OCI-LY3 (cell line): ENCODE results near the gene ATP4A.

Experiments used
- H2AFZ ChIP-seq: fragments of 200-600, 300-600 bp; shearing (Covaris generic); 2 replicates; pipeline ENCODE4 v1.6.0; 2014; ENCODE audit warnings: antibody characterized with exemption, low read depth, low read length
- H3K27ac ChIP-seq: fragments of 200-600, 300-600 bp; sonication (generic); 2 replicates; pipeline ENCODE4 v1.5.1; 2014; ENCODE audit warnings: mild to moderate bottlenecking, low read length, moderate library complexity, mixed read lengths
- H3K27me3 ChIP-seq: fragments of 200-600, 300-600 bp; sonication (generic); 2 replicates; pipeline ENCODE4 v1.6.1; 2014; ENCODE audit warnings: low read depth, low read length, mixed read lengths
- H3K36me3 ChIP-seq: fragments of 200-600, 300-600 bp; sonication (generic); replicated peaks from 2 replicates; pipeline ENCODE3; 2014; ENCODE audit warnings: low read depth, low read length, mixed read lengths
- H3K4me1 ChIP-seq: fragments of 300-600, 200-600 bp; sonication (generic); 2 replicates; pipeline ENCODE4 v1.6.1; 2014; ENCODE audit warnings: low read length, mixed read lengths
- H3K4me2 ChIP-seq: fragments of 200-600, 300-600 bp; sonication (generic); 2 replicates; pipeline ENCODE4 v1.6.1; 2014; ENCODE audit warnings: low read length, mixed read lengths
- H3K4me3 ChIP-seq: fragments of 300-600, 200-600 bp; sonication (generic); 2 replicates; pipeline ENCODE4 v1.5.1; 2014; ENCODE audit warnings: antibody characterized with exemption, mild to moderate bottlenecking, low read length, moderate library complexity
- H3K79me2 ChIP-seq: fragments of 300-600, 200-600 bp; shearing (Covaris generic); 2 replicates; pipeline ENCODE4 v1.6.1; 2014; ENCODE audit warnings: mild to moderate bottlenecking, low read length, mixed read lengths
- H3K9ac ChIP-seq: fragments of 300-600, 200-600 bp; shearing (Covaris generic); 2 replicates; pipeline ENCODE4 v1.6.0; 2014; ENCODE audit warnings: mild to moderate bottlenecking, low read length, moderate library complexity
- H3K9me3 ChIP-seq: fragments of 200-600, 300-600 bp; shearing (Covaris generic); 2 replicates; pipeline ENCODE4 v1.6.1; 2014; ENCODE audit warnings: low read length, mixed read lengths; ENCODE audit not compliant: insufficient read depth
- H4K20me1 ChIP-seq: fragments of 200-600, 300-600 bp; sonication (generic); 2 replicates; pipeline ENCODE4 v1.6.1; 2016; ENCODE audit warnings: low read length, mixed read lengths; ENCODE audit not compliant: insufficient read depth
- EZH2phosphoT487 ChIP-seq: fragments of 200-600 bp; shearing (Covaris generic); IDR thresholded peaks from 2 replicates; pipeline ENCODE4 v1.6.1; 2018; ENCODE audit warnings: antibody characterized with exemption, mixed run types, low read depth
- TF ChIP-seq, protein P1 (sequence below): fragments of 200-600, 300-600 bp; sonication (generic); IDR thresholded peaks from 2 replicates; pipeline ENCODE4 v1.5.1; 2014; ENCODE audit warnings: antibody characterized with exemption, low read length, low read depth

The ATP4A gene

GRCh38 chr19:35552534-35553384 lies 10.7 kb downstream of the ATP4A start:
- no peaks in the 10 kb centered on the region for H3K9me3 ChIP-seq
- no peak overlapping the region for H3K27ac ChIP-seq
- no peaks in the 10 kb centered on the region; the same call in 1 of the 2 replicates for H4K20me1 ChIP-seq
- no peak overlapping the region for H2AFZ ChIP-seq
- H3K4me3 ChIP-seq = no peak overlapping the region
- no peaks in the 10 kb centered on the region for H3K27me3 ChIP-seq
- H3K79me2 ChIP-seq = no peaks in the 10 kb centered on the region
- no peak for TF ChIP-seq EZH2phosphoT487
- TF ChIP-seq, protein P1, sequence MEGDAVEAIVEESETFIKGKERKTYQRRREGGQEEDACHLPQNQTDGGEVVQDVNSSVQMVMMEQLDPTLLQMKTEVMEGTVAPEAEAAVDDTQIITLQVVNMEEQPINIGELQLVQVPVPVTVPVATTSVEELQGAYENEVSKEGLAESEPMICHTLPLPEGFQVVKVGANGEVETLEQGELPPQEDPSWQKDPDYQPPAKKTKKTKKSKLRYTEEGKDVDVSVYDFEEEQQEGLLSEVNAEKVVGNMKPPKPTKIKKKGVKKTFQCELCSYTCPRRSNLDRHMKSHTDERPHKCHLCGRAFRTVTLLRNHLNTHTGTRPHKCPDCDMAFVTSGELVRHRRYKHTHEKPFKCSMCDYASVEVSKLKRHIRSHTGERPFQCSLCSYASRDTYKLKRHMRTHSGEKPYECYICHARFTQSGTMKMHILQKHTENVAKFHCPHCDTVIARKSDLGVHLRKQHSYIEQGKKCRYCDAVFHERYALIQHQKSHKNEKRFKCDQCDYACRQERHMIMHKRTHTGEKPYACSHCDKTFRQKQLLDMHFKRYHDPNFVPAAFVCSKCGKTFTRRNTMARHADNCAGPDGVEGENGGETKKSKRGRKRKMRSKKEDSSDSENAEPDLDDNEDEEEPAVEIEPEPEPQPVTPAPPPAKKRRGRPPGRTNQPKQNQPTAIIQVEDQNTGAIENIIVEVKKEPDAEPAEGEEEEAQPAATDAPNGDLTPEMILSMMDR = no peak
- peaks cover 9% of the 10 kb centered on the region for H3K36me3 ChIP-seq
- H3K9ac ChIP-seq = no peak overlapping the region
- peaks cover 10% of the 10 kb centered on the region; the same call in 1 of the 2 replicates for H3K4me1 ChIP-seq
- no peak overlapping the region for H3K4me2 ChIP-seq

DNA sequence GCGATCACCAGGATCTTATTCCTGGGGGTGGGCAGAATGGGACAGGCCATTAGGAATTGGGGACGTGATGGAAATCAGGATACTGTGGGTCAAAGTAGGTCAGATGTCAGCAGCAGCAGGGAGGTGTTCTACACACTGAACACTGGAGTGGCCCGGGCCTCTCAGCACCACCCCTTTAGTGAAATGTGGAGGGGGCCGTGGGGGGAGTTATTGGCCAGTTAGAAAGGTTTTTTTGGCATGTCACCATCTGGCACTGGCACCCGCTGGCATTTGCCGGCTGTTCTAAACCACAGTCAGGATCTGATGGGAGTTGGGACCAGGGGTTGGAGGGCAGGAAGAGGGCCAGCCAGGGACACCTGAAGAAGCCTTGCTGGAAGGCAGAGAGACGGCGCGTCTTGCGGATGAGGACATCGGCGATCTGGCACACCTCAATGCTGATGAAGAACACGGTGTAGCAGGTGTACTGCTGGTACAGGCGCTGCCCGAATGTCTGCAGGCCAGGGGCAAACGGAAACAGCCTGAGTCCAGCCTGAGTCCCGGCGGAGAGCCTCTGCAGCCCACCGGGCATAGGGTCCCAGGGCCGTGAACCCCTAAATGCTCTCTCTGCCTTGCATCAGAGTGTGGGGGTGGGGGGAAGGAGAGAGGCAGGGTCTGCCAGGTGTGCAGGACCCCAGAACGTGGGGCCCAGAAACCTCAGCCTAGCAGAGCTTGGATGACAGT lies 12.2 kb downstream of the ATP4A start:
- Histone ChIP-seq H3K36me3 (peaks cover 19% of the 10 kb centered on the region), H2AFZ (no peak overlapping the region), H3K4me2 (no peak overlapping the region), H4K20me1 (no peaks in the 10 kb centered on the region; the same call in 1 of the 2 replicates), H3K4me3 (no peak overlapping the region), H3K27me3 (no peaks in the 10 kb centered on the region), H3K4me1 (peaks cover 16% of the 10 kb centered on the region), H3K27ac (no peak overlapping the region), H3K79me2 (peaks cover 12% of the 10 kb centered on the region), H3K9ac (no peak overlapping the region), H3K9me3 (no peaks in the 10 kb centered on the region)
- TF ChIP-seq, protein P1 = no peak

DNA sequence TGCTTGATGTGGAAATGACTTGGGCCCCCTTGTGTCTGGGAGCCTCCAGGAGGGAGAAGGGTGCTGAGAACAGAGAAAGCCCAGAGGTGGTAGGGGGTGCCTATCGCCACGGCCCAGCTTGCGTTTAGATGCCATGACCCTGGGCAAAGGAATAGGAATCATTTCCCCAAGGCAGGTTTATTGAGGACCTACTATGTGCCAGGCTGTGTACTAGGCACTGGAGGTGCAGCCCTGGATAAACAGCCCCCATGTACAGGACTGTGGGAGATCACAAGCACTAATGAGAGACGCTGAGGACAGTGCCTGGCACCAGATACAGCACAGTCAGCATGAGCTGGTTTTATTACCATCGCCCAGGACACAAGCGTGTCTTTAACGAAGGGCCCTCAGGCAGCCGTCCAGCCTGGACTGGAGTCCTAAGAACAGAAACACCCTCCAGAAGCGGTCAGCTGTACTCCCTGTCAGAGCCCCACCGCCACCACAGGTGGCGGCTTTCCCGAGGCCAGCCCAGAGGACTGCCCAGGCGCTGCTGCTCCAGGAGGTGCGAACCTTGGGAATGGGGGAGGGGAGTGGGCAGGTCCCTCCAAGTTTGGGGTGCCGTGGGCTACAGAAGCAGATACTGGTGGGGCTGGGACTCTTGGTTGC lies 13.5 kb downstream of the ATP4A start:
- Histone ChIP-seq H3K79me2 (peaks cover 22% of the 10 kb centered on the region), H3K9me3 (no peaks in the 10 kb centered on the region), H3K4me3 (no peak overlapping the region), H4K20me1 (no peaks in the 10 kb centered on the region; the same call in 1 of the 2 replicates), H3K27me3 (no peaks in the 10 kb centered on the region), H3K4me2 (no peak overlapping the region), H3K36me3 (peaks cover 19% of the 10 kb centered on the region), H3K27ac (no peak overlapping the region), H3K4me1 (peaks cover 17% of the 10 kb centered on the region), H2AFZ (no peak overlapping the region), H3K9ac (no peak overlapping the region)
- no peak for TF ChIP-seq EZH2phosphoT487
- TF ChIP-seq, protein P1 = no peak
